ENCODE measurements around the gene ZIC5.

ZIC5 gene

GRCh38 chr13:99967498-99967868 is 4.1 kb downstream of the ZIC5 start:
- Histone ChIP-seq H3K9me3 (ENCODE audit: control extremely low read depth in 1 of 5, control insufficient read depth in 4 of 5, insufficient read depth in 2 of 5, low read depth in 1 of 5, low read length in 4 of 5) (peaks cover 0 to 4% (median 0%) of the 10 kb centered on the region in 5 experiments), H3K27me3 (replicated peaks in 2 of 5; ENCODE audit: control insufficient read depth in 4 of 5, insufficient read depth in 5 of 5, low read length in 4 of 5) (peaks cover 27 to 94% (median 48%) of the 10 kb centered on the region in 5 experiments), H3K4me3 (ENCODE audit: control insufficient read depth in 1 of 7, extremely low read depth in 1 of 7, insufficient read depth in 4 of 7, low read depth in 2 of 7, low read length in 6 of 7) (no peak overlapping the region), H3K36me3 (ENCODE audit: control insufficient read depth in 4 of 4, insufficient read depth in 4 of 4, low read length in 3 of 4) (no peaks in the 10 kb centered on the region), H3K4me1 (ENCODE audit: control extremely low read depth in 1 of 4, control insufficient read depth in 4 of 4, insufficient read depth in 4 of 4, low read length in 3 of 4) (peaks cover 0 to 29% (median 12%) of the 10 kb centered on the region in 4 experiments), H3K27ac (ENCODE audit: insufficient read depth in 1 of 2, low read depth in 1 of 2, low read length in 2 of 2, poor library complexity in 1 of 2, severe bottlenecking in 2 of 2) (no peak overlapping the region)
- 35% methylated on average over 5 of the region's 9 CpGs for WGBS (ENCODE audit: insufficient coverage)
- POLR2A ChIA-PET: interaction anchor here (1.1 kb wide), 1 partner anchor 13 kb away, joined by 3 read pairs; no protein-coding TSS in a partner anchor
- peak in 1 of 3 donors; percentile 13 for DNase-seq
- CTCF ChIA-PET: interaction anchor here (1.4 to 1.6 kb wide), 2 partner anchors 12 to 309 kb away, joined by 3 read pairs; no protein-coding TSS in a partner anchor

- POLR2A ChIA-PET: interaction anchor here (1.1 kb wide), 1 partner anchor 14 kb away, joined by 3 read pairs; no protein-coding TSS in a partner anchor
Measured at GRCh38 chr13:99966064-99966805, 5.3 kb downstream of the ZIC5 start.

GRCh38 chr13:99965329-99966000 is 6.1 kb downstream of the ZIC5 start:
- Histone ChIP-seq H3K4me3 (ENCODE audit: control insufficient read depth in 1 of 7, extremely low read depth in 1 of 7, insufficient read depth in 4 of 7, low read depth in 2 of 7, low read length in 6 of 7) (no peak overlapping the region), H3K27ac (ENCODE audit: insufficient read depth in 1 of 2, low read depth in 1 of 2, low read length in 2 of 2, poor library complexity in 1 of 2, severe bottlenecking in 2 of 2) (no peak overlapping the region), H3K27me3 (replicated peaks in 2 of 5; ENCODE audit: control insufficient read depth in 4 of 5, insufficient read depth in 5 of 5, low read length in 4 of 5) (peaks cover 31 to 95% (median 62%) of the 10 kb centered on the region in 5 experiments), H3K9me3 (ENCODE audit: control extremely low read depth in 1 of 5, control insufficient read depth in 4 of 5, insufficient read depth in 2 of 5, low read depth in 1 of 5, low read length in 4 of 5) (no peaks in the 10 kb centered on the region), H3K4me1 (ENCODE audit: control extremely low read depth in 1 of 4, control insufficient read depth in 4 of 4, insufficient read depth in 4 of 4, low read length in 3 of 4) (peaks cover 0 to 21% (median 11%) of the 10 kb centered on the region in 4 experiments), H3K36me3 (ENCODE audit: control insufficient read depth in 4 of 4, insufficient read depth in 4 of 4, low read length in 3 of 4) (no peaks in the 10 kb centered on the region)
- DNase-seq: no peak
- ChIA-PET POLR2A (no interaction called here), CTCF (interaction anchor here (1.4 kb wide), 1 partner anchor 549 kb away, joined by 3 read pairs; no protein-coding TSS in a partner anchor)
- WGBS (ENCODE audit: insufficient coverage): 86% methylated on average over 5 of the region's 9 CpGs

More at GRCh38 chr13:99966064-99966805, 5.3 kb downstream of the ZIC5 start:
- Histone ChIP-seq H3K4me3 (ENCODE audit: control insufficient read depth in 1 of 7, extremely low read depth in 1 of 7, insufficient read depth in 4 of 7, low read depth in 2 of 7, low read length in 6 of 7) (no peak overlapping the region), H3K36me3 (ENCODE audit: control insufficient read depth in 4 of 4, insufficient read depth in 4 of 4, low read length in 3 of 4) (no peaks in the 10 kb centered on the region), H3K4me1 (ENCODE audit: control extremely low read depth in 1 of 4, control insufficient read depth in 4 of 4, insufficient read depth in 4 of 4, low read length in 3 of 4) (peaks cover 0 to 25% (median 12%) of the 10 kb centered on the region in 4 experiments), H3K27ac (ENCODE audit: insufficient read depth in 1 of 2, low read depth in 1 of 2, low read length in 2 of 2, poor library complexity in 1 of 2, severe bottlenecking in 2 of 2) (no peak overlapping the region), H3K27me3 (replicated peaks in 2 of 5; ENCODE audit: control insufficient read depth in 4 of 5, insufficient read depth in 5 of 5, low read length in 4 of 5) (peaks cover 28 to 94% (median 55%) of the 10 kb centered on the region in 5 experiments), H3K9me3 (ENCODE audit: control extremely low read depth in 1 of 5, control insufficient read depth in 4 of 5, insufficient read depth in 2 of 5, low read depth in 1 of 5, low read length in 4 of 5) (no peaks in the 10 kb centered on the region)
- WGBS (ENCODE audit: insufficient coverage): 56% methylated on average over 1 of the region's 8 CpGs
- DNase-seq: no peak
- CTCF ChIA-PET: interaction anchor here (1.4 kb wide), 2 partner anchors 14 to 548 kb away, joined by 3 read pairs; no protein-coding TSS in a partner anchor

GRCh38 chr13:99963816-99964339 is 7.7 kb downstream of the ZIC5 start:
- CTCF ChIA-PET: interaction anchor here (1.2 kb wide), 1 partner anchor 308 kb away, joined by 3 read pairs; no protein-coding TSS in a partner anchor
- POLR2A ChIA-PET: no interaction called here
- H3K4me1 ChIP-seq (ENCODE audit: control extremely low read depth in 1 of 4, control insufficient read depth in 4 of 4, insufficient read depth in 4 of 4, low read length in 3 of 4): peaks cover 0 to 17% (median 9%) of the 10 kb centered on the region in 4 experiments
- WGBS (ENCODE audit: insufficient coverage): no CpG with 5 or more reads among the region's 3 CpGs
- H3K36me3 ChIP-seq (ENCODE audit: control insufficient read depth in 4 of 4, insufficient read depth in 4 of 4, low read length in 3 of 4): no peaks in the 10 kb centered on the region
- no peak for DNase-seq
- H3K4me3 ChIP-seq (ENCODE audit: control insufficient read depth in 1 of 7, extremely low read depth in 1 of 7, insufficient read depth in 4 of 7, low read depth in 2 of 7, low read length in 6 of 7): no peak overlapping the region
- peaks cover 37 to 95% (median 66%) of the 10 kb centered on the region in 5 experiments for H3K27me3 ChIP-seq (replicated peaks in 2 of 5; ENCODE audit: control insufficient read depth in 4 of 5, insufficient read depth in 5 of 5, low read length in 4 of 5)
- H3K27ac ChIP-seq (ENCODE audit: insufficient read depth in 1 of 2, low read depth in 1 of 2, low read length in 2 of 2, poor library complexity in 1 of 2, severe bottlenecking in 2 of 2): no peak overlapping the region
- H3K9me3 ChIP-seq (ENCODE audit: control extremely low read depth in 1 of 5, control insufficient read depth in 4 of 5, insufficient read depth in 2 of 5, low read depth in 1 of 5, low read length in 4 of 5): peaks cover 0 to 4% (median 0%) of the 10 kb centered on the region in 5 experiments

GRCh38 chr13:99962242-99962641 is 9.3 kb downstream of the ZIC5 start:
- CTCF ChIA-PET: no interaction called here
- peaks cover 0 to 4% (median 0%) of the 10 kb centered on the region in 5 experiments for H3K9me3 ChIP-seq (ENCODE audit: control extremely low read depth in 1 of 5, control insufficient read depth in 4 of 5, insufficient read depth in 2 of 5, low read depth in 1 of 5, low read length in 4 of 5)
- no peak for DNase-seq
- POLR2A ChIA-PET: no interaction called here
- peaks cover 0 to 9% (median 6%) of the 10 kb centered on the region in 4 experiments for H3K4me1 ChIP-seq (ENCODE audit: control extremely low read depth in 1 of 4, control insufficient read depth in 4 of 4, insufficient read depth in 4 of 4, low read length in 3 of 4)
- 79% methylated on average over 1 of the region's 1 CpG for WGBS (ENCODE audit: insufficient coverage)
- peaks cover 48 to 95% (median 64%) of the 10 kb centered on the region in 5 experiments for H3K27me3 ChIP-seq (replicated peaks in 2 of 5; ENCODE audit: control insufficient read depth in 4 of 5, insufficient read depth in 5 of 5, low read length in 4 of 5)
- H3K4me3 ChIP-seq (ENCODE audit: control insufficient read depth in 1 of 7, extremely low read depth in 1 of 7, insufficient read depth in 4 of 7, low read depth in 2 of 7, low read length in 6 of 7): no peak overlapping the region
- H3K27ac ChIP-seq (ENCODE audit: insufficient read depth in 1 of 2, low read depth in 1 of 2, low read length in 2 of 2, poor library complexity in 1 of 2, severe bottlenecking in 2 of 2): no peak overlapping the region
- no peaks in the 10 kb centered on the region for H3K36me3 ChIP-seq (ENCODE audit: control insufficient read depth in 4 of 4, insufficient read depth in 4 of 4, low read length in 3 of 4)

- peaks cover 0 to 15% (median 10%) of the 10 kb centered on the region in 4 experiments for H3K4me1 ChIP-seq (ENCODE audit: control extremely low read depth in 1 of 4, control insufficient read depth in 4 of 4, insufficient read depth in 4 of 4, low read length in 3 of 4)
- H3K36me3 ChIP-seq (ENCODE audit: control insufficient read depth in 4 of 4, insufficient read depth in 4 of 4, low read length in 3 of 4): no peaks in the 10 kb centered on the region
- no peak overlapping the region for H3K4me3 ChIP-seq (ENCODE audit: control insufficient read depth in 1 of 7, extremely low read depth in 1 of 7, insufficient read depth in 4 of 7, low read depth in 2 of 7, low read length in 6 of 7)
- CTCF ChIA-PET: interaction anchor here (0.9 kb wide), 1 partner anchor 63 kb away, joined by 3 read pairs; no protein-coding TSS in a partner anchor
- H3K9me3 ChIP-seq (ENCODE audit: control extremely low read depth in 1 of 5, control insufficient read depth in 4 of 5, insufficient read depth in 2 of 5, low read depth in 1 of 5, low read length in 4 of 5): peaks cover 0 to 4% (median 0%) of the 10 kb centered on the region in 5 experiments
- POLR2A ChIA-PET: no interaction called here
- peaks cover 48 to 95% (median 63%) of the 10 kb centered on the region in 5 experiments for H3K27me3 ChIP-seq (replicated peaks in 2 of 5; ENCODE audit: control insufficient read depth in 4 of 5, insufficient read depth in 5 of 5, low read length in 4 of 5)
- no peak for DNase-seq
- no peak overlapping the region for H3K27ac ChIP-seq (ENCODE audit: insufficient read depth in 1 of 2, low read depth in 1 of 2, low read length in 2 of 2, poor library complexity in 1 of 2, severe bottlenecking in 2 of 2)
- WGBS (ENCODE audit: insufficient coverage): 13% methylated on average over 2 of the region's 8 CpGs
Measured at GRCh38 chr13:99961636-99962035, 9.9 kb downstream of the ZIC5 start.
